Stimulated activated CD8-positive, alpha-beta memory T cell treated with anti-CD3 and anti-CD28 coated beads, Interleukin-15, amount 100 ng/mL, for 48 hours (primary cell): Measurements from ENCODE around the gene MYOZ3.

ENCODE experiments used
- DNase-seq, 2 donors: peaks; one replicate each; pipeline ENCODE4 v3.0.0-alpha.2; 2020; ENCODE audit warnings: low read depth in 2 of 2

MYOZ3 gene

DNA sequence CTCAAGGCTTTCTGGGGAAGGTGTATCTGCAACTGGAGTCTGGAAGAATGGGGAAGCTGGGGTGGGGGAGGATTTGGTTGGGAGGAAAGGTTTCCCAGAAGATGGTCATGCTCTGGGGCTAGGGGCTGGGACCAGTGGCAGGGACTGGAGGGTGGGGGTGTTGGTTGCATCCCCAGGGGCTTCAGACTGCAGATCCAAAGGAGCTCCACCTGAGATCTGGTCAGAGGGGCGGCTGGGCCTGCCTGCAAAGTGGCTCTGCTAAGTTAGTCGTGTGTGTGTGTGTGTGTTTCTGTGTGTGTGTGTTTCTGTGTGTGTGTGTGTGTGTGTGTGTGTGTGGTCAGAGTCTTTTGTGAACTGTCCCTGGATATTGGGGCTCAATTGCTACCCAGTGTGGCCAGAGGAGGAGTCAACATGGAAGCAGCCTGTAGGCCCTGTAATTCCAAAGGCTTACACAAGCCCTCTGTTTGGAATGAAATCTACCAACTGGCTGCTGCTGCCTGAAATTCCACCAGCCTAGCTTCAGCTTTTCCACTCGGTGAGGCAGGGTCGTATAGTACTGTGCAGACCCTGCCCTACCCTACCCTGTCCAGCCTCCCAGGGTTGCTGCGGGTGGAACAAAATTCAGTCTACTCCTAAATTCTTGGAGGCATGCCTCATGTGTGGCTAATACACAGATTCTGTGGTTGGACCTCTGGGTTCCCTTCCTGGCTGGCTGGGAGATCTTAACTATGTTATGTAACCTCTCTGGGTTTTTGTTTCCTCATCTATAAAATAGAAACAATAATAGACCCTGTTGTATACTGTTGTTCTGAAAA is 33.1 kb upstream of the MYOZ3 start:
- no peak for DNase-seq

DNA sequence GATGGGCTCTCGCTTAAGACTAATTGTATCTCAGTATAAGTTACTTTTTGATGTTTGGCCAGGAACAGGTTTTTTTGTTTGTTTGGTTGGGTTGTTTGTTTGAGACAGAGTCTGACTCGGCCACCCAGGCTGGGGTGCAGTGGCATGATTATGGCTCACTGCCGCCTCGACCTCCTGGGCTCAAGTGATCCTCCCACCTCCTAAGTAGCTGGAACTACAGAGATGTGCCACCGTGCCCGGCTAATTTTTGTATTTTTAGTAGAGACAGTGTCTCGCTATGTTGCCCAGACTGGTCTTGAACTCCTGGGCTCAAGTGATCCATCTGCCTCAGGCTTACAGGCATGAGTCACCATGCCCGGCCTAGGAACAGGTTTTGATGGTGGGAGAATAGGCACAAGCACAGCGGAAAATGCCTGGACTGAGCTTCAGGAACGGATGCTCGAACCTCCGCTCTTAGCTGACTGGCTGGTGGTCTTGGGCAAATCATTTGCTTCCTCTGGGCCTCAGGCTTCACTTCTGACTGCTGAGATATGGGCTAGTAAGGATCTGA is 32.0 kb upstream of the MYOZ3 start:
- DNase-seq: no peak

DNA sequence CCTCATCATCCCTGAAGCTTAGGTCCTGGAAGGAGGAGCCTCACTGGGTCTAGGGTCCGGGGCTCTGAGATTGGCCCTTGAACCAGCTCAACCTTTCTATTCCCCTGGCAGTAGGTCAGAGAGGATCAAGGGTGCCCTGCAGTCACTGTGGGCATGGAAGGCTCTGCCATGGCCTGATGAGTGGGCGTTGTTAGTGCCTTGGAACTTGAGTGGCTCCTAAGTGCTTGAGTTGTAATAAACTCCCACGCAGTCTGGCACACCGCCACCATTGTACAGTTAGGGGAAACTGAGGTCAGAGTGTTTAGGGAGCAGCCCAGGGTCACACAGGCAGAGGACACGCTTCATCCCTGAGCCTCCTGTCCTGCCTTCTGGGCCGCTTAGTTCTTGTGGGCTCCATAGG is 31.0 kb upstream of the MYOZ3 start:
- DNase-seq: no peak

DNA sequence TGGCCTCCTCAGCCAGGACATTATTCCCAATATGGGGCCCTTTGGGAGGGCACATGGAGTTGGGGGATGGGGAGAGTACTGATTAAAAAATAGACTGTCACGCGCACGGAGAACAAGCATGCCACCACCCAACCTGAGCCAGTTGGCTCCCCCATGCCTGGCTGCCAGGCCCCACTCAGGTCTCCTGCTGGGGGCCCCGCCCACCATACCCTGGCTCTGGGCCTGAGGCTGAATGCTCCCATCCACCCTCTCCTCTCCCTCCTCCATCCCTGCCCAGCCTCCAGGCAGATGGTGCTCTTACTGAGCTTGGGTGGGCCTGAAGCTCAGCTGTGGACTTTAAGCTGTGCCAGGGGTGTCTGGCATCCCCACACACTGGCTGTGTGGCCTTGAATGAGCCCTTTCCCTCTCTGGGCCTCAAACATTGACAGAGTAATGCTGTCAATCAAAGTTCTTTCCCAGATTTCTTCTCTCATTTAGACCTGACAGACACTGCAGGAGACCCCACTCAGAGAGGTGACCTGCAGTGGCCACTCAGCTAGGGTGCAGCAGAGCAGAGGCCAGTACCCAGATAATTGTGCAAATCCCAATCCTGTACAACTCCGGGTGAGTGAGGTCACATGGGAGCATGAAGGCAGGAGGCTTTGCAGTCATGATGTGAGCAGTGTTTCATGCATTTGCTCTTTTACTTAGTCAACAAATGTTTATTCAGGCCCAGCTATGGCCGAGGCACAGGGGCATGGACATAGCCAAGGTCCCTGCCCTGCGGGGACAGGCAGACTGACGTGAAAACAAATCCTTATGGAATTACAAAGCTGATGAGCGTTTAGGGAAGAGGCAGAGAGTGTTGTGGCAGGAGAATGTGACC is 30.4 kb upstream of the MYOZ3 start:
- DNase-seq: no peak

DNA sequence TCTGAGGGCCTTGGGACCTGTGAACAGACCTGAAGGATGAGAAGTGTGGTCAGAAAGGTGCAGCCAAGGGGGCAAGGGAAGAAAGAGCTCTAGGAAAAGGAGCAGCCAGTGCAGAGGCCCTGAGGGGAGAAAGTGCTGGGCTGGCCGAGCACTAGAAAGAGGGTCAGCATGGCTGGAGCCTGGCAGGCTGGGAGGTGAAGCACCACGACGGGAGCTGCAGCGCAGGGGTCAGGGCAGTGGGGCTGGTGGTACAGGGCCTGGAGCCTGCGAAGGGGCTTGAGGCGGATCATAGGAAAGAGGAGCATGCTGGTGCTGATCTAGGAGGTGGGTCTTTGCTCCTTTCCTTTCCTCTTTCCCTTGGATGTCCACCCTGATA is 29.7 kb upstream of the MYOZ3 start:
- no peak for DNase-seq

DNA sequence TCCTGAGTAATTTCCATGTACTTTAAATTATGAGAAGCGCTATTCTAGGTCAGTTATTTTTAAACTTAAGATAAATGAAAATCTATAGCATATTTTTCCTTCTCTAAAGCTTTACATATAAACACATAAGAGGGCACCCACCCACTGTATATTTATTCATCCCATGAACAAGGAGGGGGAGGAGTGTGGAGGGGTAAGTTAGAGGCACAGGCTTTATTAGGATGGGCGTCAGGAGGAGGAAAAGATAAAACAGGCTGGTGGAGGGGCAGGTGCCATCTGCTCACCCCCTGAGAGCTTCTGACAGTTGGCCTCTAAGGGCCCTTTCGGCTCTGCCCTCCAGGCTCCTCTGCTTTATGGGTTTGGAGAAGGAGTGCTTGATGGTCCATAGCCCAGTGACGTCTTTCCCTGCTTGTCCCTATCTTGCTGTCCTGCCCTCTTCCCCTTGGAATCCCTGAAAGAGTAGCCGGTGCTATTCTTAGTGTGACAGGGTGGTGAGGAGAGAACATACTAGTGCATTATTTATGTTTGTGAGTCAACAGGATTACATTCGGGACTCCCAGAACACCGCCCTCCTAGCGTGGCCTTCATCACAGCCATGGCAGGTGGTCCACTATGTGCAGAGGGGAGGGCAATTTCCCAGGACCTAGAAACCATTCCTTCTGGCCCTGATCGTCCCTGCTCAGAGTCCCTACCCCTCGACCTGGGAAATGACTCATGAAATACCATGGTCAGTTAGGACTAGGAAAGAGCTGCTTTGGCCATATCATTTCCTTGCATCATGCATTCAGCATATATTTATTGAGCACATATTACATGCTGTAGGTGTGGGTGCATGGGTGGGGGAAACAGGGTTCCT is 28.5 kb upstream of the MYOZ3 start:
- DNase-seq: no peak

DNA sequence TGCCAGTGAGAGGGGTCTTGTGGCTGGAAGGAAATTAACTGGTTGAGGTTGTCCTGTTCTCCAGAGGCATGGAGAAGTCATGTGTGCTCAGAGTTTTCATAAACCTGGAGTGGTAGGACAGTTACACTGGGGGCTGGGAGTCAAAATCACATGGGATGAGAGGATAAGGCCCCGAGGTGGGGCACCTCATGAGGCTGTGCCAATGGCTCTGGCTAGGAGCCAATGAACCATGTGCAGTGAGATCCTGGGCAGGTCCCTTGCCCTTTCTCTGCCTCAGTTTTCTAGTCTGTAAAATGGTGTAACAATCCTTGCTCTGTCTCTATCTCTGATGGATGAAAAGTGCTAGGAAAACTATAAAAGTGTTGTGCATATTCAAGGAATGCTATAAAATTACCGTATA is 27.6 kb upstream of the MYOZ3 start:
- no peak for DNase-seq

DNA sequence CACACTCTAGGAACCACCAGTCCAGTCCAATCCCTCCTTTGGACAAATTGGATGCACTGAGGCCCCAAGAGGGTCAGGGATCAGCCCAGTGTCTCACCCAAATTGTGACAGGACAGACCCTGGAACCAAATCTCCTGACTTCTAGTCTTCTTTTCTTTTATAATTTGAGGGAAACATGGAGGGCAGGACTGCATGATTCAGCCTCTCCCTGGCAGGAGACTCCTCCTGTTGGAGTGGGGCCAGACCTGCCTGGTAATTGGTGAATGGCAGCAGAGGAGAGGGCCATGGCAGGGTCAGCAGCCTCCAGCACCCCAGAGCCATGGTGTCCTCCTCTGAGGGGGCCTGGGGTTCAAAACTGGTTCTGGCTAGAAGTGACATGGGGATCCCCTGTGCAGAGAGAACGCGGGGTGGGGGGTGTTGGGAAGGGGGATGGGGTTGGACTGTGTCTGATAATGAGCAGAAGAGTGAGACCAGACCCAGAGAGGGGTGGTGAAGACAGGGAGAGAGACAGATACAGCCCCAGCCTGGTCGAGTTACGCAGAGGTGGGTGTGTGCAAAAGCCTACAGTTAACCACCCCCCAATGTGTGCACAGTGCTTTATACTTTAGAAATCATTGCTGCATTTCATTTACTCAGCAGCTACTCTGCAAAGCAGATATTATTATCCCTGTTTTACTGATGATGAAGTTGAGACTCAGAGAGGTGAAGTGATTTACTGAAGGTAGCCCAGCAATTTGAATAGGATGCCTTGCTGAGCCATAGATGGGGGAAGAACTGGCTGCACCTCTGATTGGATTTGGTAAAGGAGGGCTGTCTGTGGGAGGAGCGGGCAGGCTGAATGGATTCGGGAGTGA is 24.4 kb upstream of the MYOZ3 start:
- no peak for DNase-seq

DNA sequence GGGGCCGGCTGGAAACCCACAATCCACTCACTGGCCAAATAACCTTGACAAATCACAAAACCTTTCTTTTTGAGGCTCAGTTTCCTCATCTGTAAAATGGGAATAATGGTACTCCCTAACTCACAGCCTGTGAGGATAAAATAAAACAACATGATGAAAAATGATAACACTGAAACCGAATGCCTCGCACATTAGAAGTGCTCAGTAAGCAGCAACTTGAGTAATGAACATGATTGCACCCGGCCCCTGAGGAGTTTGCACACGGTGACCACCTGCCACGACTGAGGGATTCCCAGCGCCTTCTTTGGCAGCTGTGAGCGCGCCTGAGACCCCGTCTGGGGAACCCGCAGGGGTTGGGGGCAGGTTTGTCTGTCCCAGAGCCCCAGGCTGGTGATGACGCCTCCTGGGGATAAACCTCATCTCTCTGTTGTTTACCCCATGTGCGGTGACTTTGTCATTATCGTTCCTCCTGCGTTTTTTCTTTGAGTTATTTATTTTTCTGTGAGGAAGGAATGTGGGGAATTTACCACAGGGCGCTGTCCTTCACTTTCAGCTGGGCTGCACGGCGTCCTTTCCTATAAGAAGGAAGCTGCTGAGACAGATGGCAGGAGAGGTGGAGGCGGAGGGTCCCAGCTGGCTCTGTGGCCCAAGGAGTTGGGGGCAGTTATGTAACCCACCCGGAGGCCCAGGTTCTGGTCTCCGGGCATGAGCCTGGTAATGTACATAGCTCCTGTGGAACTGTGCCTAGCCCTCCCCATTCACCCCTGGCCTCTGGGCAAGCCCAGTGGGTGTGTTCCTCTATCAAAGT is 23.6 kb upstream of the MYOZ3 start:
- no peak for DNase-seq

DNA sequence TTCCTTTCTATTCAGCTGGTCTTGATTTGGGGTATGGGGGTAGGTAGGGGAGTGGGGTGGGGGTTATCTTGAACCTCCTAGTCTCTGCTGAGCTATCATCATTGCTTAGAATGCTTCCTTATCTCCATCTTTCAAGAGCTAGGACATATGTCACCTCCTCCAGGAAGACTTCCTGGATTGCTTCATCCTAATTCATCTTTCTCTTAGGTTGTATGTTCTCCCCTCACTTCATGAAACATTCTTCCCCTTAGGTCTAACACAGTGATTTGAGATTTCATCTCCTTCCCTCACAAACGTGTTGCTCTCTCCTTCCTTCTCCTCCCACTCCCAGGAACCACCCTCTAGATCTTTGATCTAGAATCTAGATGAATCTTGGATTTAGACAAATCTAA is 23.0 kb upstream of the MYOZ3 start:
- no peak for DNase-seq

DNA sequence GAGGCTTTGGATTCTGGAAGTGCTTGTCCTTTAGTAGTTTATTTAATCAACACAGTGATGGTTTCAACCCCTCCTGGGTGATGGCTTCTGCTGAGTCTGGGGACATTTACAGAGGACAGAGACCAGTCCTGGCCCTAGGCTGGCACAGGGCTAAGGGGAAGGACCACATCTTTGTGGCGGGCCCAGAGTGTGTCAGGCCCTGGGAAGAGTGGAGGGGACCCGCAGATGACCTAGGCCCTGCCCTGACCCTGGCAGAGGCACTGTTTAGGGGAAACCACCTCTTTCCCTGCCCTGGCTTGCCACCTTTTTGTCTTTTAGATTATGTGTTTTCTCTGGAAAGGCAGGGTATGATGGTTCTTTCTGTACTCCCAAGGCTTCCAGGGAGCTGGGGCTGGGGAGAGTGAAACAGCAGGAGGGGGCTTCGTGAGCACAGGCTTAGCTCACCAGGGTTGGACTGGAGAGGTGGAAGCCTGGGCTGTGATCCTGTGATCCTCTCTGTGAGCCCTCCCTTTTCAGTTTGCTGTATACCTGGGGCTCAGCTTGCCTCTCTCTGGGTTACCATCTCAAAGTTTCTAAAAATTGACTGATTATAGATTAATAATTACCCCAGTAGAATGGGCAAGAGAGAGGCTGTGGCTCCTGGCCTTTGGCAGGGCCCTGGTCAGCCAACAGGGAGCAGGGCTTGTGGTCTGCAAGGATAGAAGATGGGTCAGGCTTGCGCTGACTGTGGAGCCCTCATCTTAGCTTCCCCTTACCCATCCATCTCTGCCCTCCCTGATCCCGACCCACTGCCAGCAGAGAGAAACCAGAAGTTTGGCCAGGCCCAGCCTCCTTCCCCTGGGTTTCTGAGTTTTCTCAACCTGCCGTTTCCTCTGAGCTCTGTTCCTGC is 22.3 kb upstream of the MYOZ3 start:
- no peak for DNase-seq

DNA sequence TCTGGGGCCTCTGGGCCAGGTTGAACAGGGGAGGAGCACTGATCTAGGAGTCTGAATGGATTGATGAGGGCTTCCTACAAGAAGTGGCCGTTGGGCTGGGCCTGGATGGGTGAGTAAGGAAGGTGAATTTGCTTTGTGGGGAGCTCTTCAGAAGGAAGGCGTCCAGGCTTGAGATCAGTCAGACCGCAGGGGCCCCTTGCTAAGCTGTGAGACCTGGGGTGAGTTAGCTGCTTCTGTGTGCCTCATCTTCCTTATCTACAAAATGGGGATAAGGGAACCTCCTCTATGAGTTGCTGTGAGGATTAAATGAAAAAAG is 21.7 kb upstream of the MYOZ3 start:
- no peak for DNase-seq

DNA sequence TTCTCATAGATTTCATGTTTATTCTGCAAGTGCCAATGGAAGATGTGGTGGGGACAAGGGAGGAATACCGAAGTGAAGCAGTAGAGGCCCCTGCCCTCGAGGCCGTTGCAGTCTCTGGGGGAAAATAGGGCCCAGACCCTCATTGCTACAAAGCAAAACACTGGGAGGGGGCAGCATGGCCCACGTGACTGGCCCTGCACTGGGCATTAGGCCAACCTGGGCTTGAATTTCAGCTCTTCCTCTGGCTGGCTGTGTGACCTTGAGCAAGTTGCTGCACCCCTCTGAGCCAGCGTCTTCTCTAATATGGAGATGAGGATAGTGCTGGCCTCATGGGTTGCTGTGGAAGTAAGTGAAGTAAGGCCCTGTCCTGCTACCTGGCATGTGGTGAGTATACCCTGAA is 21.3 kb upstream of the MYOZ3 start:
- DNase-seq: no peak

DNA sequence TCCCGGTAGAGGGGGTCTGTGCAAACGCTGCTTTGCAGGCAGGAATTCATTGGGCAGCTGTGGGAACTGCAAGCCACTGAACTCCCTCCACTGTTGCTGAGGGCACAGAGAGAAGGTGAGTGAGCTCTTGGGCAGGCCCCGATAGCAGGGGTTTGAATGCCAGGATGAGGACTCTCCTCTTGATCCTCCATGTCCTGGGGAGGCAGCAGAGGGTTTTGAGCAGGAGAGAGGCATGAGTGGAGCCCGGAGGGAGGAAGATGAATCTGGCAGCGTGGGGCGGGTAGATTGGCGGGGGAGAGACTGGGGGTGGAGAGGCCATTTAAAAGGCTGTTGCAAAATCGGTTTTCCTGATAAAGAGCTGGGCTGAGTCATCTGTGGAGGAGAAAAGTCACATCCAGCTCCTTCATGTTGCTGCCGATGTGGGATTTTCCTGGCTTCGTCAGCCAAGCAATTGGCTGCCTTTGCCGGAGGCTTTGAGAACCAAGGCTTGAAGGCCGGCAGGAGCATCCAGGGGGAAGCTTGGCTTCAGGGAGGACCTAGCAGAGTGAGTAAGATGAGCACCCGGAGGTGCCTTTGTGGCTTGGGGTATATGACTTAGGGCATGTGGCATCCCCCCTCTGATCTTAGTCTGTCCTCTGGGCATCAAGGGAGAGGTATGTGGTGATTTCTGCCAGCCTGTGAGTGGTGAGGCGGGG is 20.6 kb upstream of the MYOZ3 start, which contains the start of gene SYNPO:
Gene SYNPO (plus strand): TSS at position 350 of the 695 bp plus-strand sequence. CDS start 7,616 bp downstream, outside the sequence.
- no peak for DNase-seq

DNA sequence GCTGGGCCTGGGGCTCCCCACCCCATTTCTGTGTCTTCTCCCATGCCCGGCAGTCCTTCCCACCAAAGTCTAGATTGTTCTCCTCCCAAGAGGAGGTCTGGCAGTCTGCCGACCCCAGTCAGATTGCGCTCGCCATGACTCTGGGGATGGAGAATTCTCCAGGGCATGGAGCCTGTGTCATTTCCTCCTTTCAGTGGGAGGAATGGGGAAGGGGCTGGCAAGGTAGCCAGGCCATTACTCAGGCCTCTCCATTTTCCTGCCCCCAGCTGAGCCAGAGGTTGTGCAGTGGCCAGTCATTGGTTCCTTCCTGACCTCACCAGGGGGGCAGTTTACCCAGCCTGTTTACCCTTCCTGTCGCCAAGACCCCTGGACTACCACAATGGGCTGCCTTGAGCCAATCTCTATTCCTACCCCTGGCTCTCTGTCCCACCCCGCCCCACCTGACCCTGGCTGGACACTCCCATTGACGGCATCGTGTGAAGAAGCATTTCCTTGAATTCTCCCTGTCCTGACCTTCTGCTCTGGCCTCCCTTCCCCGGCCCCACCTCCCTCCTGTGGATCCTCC is 20.0 kb upstream of the MYOZ3 start:
- no peak for DNase-seq

DNA sequence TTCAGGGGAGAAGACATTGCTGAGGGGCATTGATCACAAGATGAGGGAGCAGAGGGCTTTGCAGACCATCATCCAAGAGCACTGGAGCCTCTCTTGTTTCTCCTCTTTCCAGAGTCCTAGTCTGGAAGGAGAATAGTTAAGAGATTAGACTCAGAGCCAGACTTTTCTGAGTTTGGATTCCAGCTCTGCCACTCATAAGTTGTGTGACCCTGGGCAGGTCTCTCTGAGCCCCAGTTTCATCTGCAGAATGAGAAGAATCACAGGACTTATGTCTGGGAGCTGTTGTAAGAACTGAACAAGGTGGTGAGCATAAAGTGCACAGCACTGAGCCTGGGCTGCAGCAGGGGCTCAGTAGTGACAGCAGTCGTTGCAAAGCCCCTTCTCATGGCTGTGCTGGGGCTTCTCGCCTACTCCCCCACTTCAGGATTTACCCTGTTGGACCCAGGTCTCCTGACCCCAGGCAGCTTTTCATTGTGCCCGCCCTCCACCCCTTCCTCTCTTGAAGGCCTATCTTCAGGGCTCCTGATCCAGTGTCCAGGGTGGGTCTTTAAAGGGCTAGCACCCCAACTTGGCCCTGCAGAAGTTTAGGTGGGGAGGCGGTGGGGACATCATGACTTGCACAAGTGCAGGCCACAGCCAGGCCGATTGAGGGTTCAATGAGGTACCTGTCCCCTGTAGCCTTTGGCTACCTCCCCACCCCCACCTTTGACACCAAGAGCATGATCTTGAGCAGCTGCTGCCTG is 19.1 kb upstream of the MYOZ3 start:
- DNase-seq: no peak

DNA sequence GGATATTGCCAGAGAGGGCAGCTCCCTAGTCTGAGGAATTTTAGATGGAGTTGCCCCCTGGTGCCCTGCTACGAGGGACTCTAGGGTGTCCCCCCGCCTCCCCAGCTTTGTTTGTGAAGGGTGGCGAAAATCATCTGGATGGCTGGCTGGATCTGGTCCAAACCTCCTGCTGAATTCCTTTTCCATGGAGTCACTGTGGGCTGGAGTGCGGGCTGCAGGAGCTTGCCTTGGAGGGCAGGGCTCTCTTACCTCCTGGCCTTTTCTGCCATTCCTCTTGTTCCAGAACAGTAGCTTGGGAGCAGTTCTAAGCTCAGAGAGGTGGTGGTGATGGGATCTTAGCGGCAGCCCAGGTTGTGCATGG is 18.5 kb upstream of the MYOZ3 start:
- no peak for DNase-seq
